Nephron progenitor cell (in vitro differentiated cells): ENCODE measurements around the gene P2RX4.

Experiments
- DNase-seq: peaks from one replicate; pipeline ENCODE4 v3.0.0; 2021
- H3K27ac Mint-ChIP-seq: 2 replicates; pipeline ENCODE4 v1.8.0; 2021; ENCODE audit warnings: mild to moderate bottlenecking, moderate library complexity, mixed read lengths
- H3K27me3 Mint-ChIP-seq: 2 replicates; pipeline ENCODE4 v1.8.0; 2021; ENCODE audit warnings: mild to moderate bottlenecking, low read depth, mixed read lengths; ENCODE audit not compliant: poor library complexity
- H3K36me3 Mint-ChIP-seq: 2 replicates; pipeline ENCODE4 v1.8.0; 2021; ENCODE audit warnings: low read depth, mixed read lengths
- H3K4me1 Mint-ChIP-seq: 2 replicates; pipeline ENCODE4 v1.8.0; 2021; ENCODE audit warnings: mixed read lengths
- H3K4me3 Mint-ChIP-seq: 2 replicates; pipeline ENCODE4 v1.8.0; 2021; ENCODE audit warnings: mild to moderate bottlenecking, moderate library complexity, mixed read lengths
- H3K9me3 Mint-ChIP-seq: 2 replicates; pipeline ENCODE4 v1.8.0; 2021; ENCODE audit warnings: mild to moderate bottlenecking, moderate library complexity, mixed read lengths
- CTCF ChIP-seq: fragments of 200-600 bp; sonication (generic); IDR thresholded peaks from 2 replicates; pipeline ENCODE4 v1.5.0; 2021; ENCODE audit warnings: antibody characterized with exemption

P2RX4 gene

GRCh38 chr12:121214855-121215745, 5.2 kb downstream of the P2RX4 start:
- H3K27me3 Mint-ChIP-seq = no peaks in the 10 kb centered on the region
- peaks cover 9% of the 10 kb centered on the region for H3K36me3 Mint-ChIP-seq
- H3K9me3 Mint-ChIP-seq = no peaks in the 10 kb centered on the region
- DNase-seq = no peak
- H3K27ac Mint-ChIP-seq = peak overlapping the region; percentile 78
- no peak overlapping the region for H3K4me3 Mint-ChIP-seq
- peaks cover 14% of the 10 kb centered on the region for H3K4me1 Mint-ChIP-seq
- no peak for TF ChIP-seq CTCF

GRCh38 chr12:121216102-121216501, 6.2 kb downstream of the P2RX4 start:
- peaks cover 9% of the 10 kb centered on the region for H3K36me3 Mint-ChIP-seq
- DNase-seq = no peak
- H3K9me3 Mint-ChIP-seq = no peaks in the 10 kb centered on the region
- H3K4me3 Mint-ChIP-seq = no peak overlapping the region
- TF ChIP-seq CTCF = no peak
- H3K27ac Mint-ChIP-seq = no peak overlapping the region
- peaks cover 7% of the 10 kb centered on the region for H3K4me1 Mint-ChIP-seq
- no peaks in the 10 kb centered on the region for H3K27me3 Mint-ChIP-seq

DNA sequence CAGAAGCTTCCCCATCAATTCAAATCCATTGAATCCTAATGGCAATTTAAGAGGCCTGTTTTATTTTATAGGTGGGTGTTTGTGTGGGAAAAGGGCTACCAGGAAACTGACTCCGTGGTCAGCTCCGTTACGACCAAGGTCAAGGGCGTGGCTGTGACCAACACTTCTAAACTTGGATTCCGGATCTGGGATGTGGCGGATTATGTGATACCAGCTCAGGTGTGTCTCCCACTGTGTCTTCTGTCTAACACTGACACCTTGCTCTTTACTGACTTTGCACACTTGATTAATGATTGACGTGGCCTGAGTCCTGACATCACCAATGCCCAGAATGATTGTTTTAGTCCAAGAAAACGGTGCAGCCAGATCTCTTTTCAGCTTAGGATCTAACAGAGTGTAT, 7.1 kb downstream of the P2RX4 start:
- Mint-ChIP-seq H3K9me3 (no peaks in the 10 kb centered on the region), H3K4me3 (no peak overlapping the region), H3K27ac (no peak overlapping the region), H3K27me3 (no peaks in the 10 kb centered on the region), H3K36me3 (peaks cover 9% of the 10 kb centered on the region), H3K4me1 (peaks cover 5% of the 10 kb centered on the region)
- TF ChIP-seq CTCF = no peak
- no peak for DNase-seq

- DNase-seq = no peak
- H3K27me3 Mint-ChIP-seq = no peaks in the 10 kb centered on the region
- H3K4me1 Mint-ChIP-seq = peaks cover 5% of the 10 kb centered on the region
- peaks cover 9% of the 10 kb centered on the region for H3K36me3 Mint-ChIP-seq
- no peak overlapping the region for H3K27ac Mint-ChIP-seq
- TF ChIP-seq CTCF = no peak
- no peaks in the 10 kb centered on the region for H3K9me3 Mint-ChIP-seq
- no peak overlapping the region for H3K4me3 Mint-ChIP-seq
Observed at GRCh38 chr12:121217761-121218160, 7.8 kb downstream of the P2RX4 start.

- H3K27me3 Mint-ChIP-seq = no peaks in the 10 kb centered on the region
- TF ChIP-seq CTCF = no peak
- H3K4me3 Mint-ChIP-seq = no peak overlapping the region
- no peak overlapping the region for H3K27ac Mint-ChIP-seq
- H3K36me3 Mint-ChIP-seq = peaks cover 9% of the 10 kb centered on the region
- H3K4me1 Mint-ChIP-seq = peaks cover 5% of the 10 kb centered on the region
- no peaks in the 10 kb centered on the region for H3K9me3 Mint-ChIP-seq
- DNase-seq = no peak
Observed at GRCh38 chr12:121218588-121219352, 8.8 kb downstream of the P2RX4 start.
